ENCODE results near the gene PRKCD.

Gene PRKCD

GRCh38 chr3:53139906-53140846 lies 20.8 kb upstream of the PRKCD start:
- DNase-seq (ENCODE audit: low read depth), result no peak
- H3K4me3 ChIP-seq (ENCODE audit: low read length), result no peak overlapping the region
- no peak for TF ChIP-seq CTCF (conservative IDR thresholded peaks at IDR 0.05; ENCODE audit: low read length)

- peak; percentile 68 for DNase-seq (ENCODE audit: low read depth)
- no peak for TF ChIP-seq CTCF (conservative IDR thresholded peaks at IDR 0.05; ENCODE audit: low read length)
- no peak overlapping the region for H3K4me3 ChIP-seq (ENCODE audit: low read length)
These were observed 19.9 kb upstream of the PRKCD start for GRCh38 chr3:53140847-53141845.

GRCh38 chr3:53142986-53143385 lies 18.0 kb upstream of the PRKCD start:
- no peak overlapping the region for H3K4me3 ChIP-seq (ENCODE audit: low read length)
- DNase-seq (ENCODE audit: low read depth), result no peak
- no peak for TF ChIP-seq CTCF (conservative IDR thresholded peaks at IDR 0.05; ENCODE audit: low read length)

- no peak for DNase-seq (ENCODE audit: low read depth)
- no peak for TF ChIP-seq CTCF (conservative IDR thresholded peaks at IDR 0.05; ENCODE audit: low read length)
- no peak overlapping the region for H3K4me3 ChIP-seq (ENCODE audit: low read length)
These were observed 16.6 kb upstream of the PRKCD start for GRCh38 chr3:53144446-53144845.

- no peak for TF ChIP-seq CTCF (conservative IDR thresholded peaks at IDR 0.05; ENCODE audit: low read length)
- no peak for DNase-seq (ENCODE audit: low read depth)
- no peak overlapping the region for H3K4me3 ChIP-seq (ENCODE audit: low read length)
These were observed 15.9 kb upstream of the PRKCD start for GRCh38 chr3:53144862-53145712.

GRCh38 chr3:53145713-53146080 lies 15.3 kb upstream of the PRKCD start:
- TF ChIP-seq CTCF (conservative IDR thresholded peaks at IDR 0.05; ENCODE audit: low read length), result no peak
- DNase-seq (ENCODE audit: low read depth), result no peak
- H3K4me3 ChIP-seq (ENCODE audit: low read length), result no peak overlapping the region
